ENCODE data around the gene CRTC2. TPM values are rescaled to one million over a fixed set of nuclear protein-coding genes. Genes with fewer than 3 reads are reported as not detected.
A peak's percentile ranks its signal among the peaks of the same experiment; 100 is the strongest.

The CRTC2 gene
- total RNA-seq, 2 experiments from 2014 or later: 107 TPM

DNA sequence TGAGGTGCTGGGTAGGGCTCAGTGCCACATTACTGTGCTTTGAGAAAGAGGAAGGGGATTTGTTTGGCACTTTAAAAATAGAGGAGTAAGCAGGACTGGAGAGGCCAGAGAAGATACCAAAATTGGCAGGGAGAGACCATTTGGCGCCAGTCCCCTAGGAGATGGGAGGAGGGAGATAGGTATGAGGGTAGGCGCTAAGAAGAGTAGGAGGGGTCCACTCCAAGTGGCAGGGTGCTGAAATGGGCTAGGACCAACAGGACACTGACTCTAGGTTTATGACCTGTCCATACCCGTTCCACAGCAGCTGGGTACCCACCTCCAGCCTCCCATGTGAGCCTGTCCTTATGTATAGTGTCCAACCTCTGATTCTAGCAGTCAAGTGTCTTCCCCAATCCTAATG, 1.0 kb upstream of the CRTC2 start:
- DNase-seq: no peak
- ChIA-PET CTCF (interaction anchor here (1.6 to 6.0 kb wide), 2 partner anchors 8 to 14 kb away, joined by 5 to 51 read pairs; partner anchors contain the start of genes CREB3L4 and DENND4B), POLR2A (interaction anchor here (0.7 to 7.3 kb wide), 5 partner anchors 7 to 37 kb away, joined by 3 to 112 read pairs (median 20); partner anchors contain the start of genes CREB3L4, DENND4B and GATAD2B)
- Mint-ChIP-seq H3K27ac (no peak overlapping the region), H3K9me3 (no peaks in the 10 kb centered on the region), H3K4me1 (peaks cover 62% of the 10 kb centered on the region), H3K36me3 (ENCODE audit: low read depth) (peaks cover 34% of the 10 kb centered on the region), H3K4me3 (no peak overlapping the region), H3K27me3 (no peaks in the 10 kb centered on the region)

DNA sequence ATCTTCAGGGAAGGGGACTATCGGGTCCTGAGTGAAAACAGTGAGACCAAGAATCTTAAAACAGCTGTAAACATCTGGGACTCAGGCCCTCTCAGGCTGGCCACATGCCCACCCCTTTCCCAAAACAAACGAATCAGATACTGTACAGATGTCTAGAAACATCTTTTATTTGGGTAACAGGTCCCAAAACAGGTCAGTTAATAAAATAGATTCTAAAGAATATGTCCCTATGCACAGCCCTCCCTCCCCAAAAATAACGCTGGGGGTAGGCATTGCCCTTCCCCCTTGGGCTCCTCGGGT, 499 bp upstream of the CRTC2 start:
- no peaks in the 10 kb centered on the region for H3K27me3 Mint-ChIP-seq
- peaks cover 63% of the 10 kb centered on the region for H3K4me1 Mint-ChIP-seq
- ChIA-PET CTCF (interaction anchor here (1.3 to 6.0 kb wide), 3 partner anchors 8 to 28 kb away, joined by 5 to 51 read pairs (median 5); partner anchors contain the start of genes CREB3L4 and DENND4B), POLR2A (interaction anchor here (0.7 to 7.3 kb wide), 7 partner anchors 8 to 175 kb away, joined by 3 to 112 read pairs (median 20); partner anchors contain the start of genes CREB3L4, DENND4B, GATAD2B and JTB)
- H3K4me3 Mint-ChIP-seq: peak overlapping the region; percentile 96
- peak overlapping the region; percentile 95 for H3K27ac Mint-ChIP-seq
- H3K36me3 Mint-ChIP-seq (ENCODE audit: low read depth): peaks cover 40% of the 10 kb centered on the region
- no peaks in the 10 kb centered on the region for H3K9me3 Mint-ChIP-seq
- no peak for DNase-seq

DNA sequence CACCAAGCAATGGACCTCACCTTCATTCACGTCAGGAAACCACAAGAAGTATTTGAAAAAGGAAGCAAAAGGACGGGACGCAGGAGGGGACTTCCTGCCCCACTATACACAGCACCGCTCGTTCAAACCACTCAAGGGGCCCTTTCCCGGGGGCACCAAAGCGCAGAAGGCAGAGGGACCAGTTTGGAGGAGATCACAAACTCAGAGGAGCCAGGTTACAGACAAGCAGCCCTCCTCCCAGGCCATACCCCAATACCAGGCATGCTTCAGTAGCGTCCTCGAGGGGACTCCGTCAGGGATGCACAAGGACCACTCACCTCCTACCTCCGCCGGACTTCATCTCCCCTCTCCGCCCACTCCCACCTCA, 685 bp downstream of the CRTC2 start:
- H3K27ac Mint-ChIP-seq: peak overlapping the region; percentile 95
- peaks cover 61% of the 10 kb centered on the region for H3K4me1 Mint-ChIP-seq
- peak; percentile 55 for DNase-seq
- POLR2A ChIA-PET: interaction anchor here (0.6 to 7.3 kb wide), 10 partner anchors 9 to 380 kb away, joined by 3 to 112 read pairs (median 8); partner anchors contain the start of genes CREB3L4, DENND4B, GATAD2B and JTB
- H3K4me3 Mint-ChIP-seq: peak overlapping the region; percentile 96
- H3K9me3 Mint-ChIP-seq: no peaks in the 10 kb centered on the region
- H3K36me3 Mint-ChIP-seq (ENCODE audit: low read depth): peaks cover 47% of the 10 kb centered on the region
- CTCF ChIA-PET: interaction anchor here (1.3 to 6.0 kb wide), 4 partner anchors 9 to 29 kb away, joined by 5 to 51 read pairs (median 10); partner anchors contain the start of genes CREB3L4, DENND4B and RAB13
- H3K27me3 Mint-ChIP-seq: no peaks in the 10 kb centered on the region

DNA sequence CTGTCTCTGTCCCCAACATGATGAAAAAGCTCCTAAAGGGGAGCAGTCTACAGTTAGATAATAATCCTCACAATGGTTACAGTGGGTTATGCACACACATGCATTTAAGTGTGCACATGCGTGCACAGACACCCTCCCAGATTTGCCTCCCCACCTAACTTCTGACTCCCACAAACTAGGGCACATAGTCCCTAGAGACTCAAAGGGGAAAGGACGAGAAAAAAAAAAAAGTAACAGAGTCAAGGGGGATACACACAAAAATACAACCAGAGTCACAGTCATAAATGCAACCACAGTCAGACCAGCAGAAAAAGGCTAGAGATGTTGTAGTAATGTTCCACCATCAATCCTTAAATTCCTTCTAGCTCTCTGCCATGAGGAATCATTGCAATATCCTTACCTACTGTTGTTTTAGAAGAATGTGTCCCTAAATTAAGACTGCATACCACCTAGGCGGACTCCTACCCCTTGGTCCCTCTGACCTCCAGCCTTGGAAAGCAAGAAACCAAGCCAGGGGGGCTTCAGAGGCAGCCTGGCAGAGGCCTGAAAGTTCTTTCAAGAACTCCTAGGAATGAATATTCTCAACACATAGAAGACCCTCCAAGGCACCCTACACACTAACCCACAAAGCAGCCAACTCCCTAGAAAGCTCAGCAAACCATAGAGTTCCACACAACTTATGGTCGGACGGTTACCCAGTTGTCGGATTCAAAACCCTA, 1.3 kb downstream of the CRTC2 start:
- Mint-ChIP-seq H3K36me3 (ENCODE audit: low read depth) (peaks cover 49% of the 10 kb centered on the region), H3K4me3 (peak overlapping the region; percentile 96), H3K27ac (peak overlapping the region; percentile 95), H3K4me1 (peaks cover 55% of the 10 kb centered on the region), H3K27me3 (no peaks in the 10 kb centered on the region), H3K9me3 (no peaks in the 10 kb centered on the region)
- POLR2A ChIA-PET: interaction anchor here (0.6 to 7.3 kb wide), 9 partner anchors 9 to 379 kb away, joined by 3 to 112 read pairs (median 11); partner anchors contain the start of genes CREB3L4, DENND4B, GATAD2B and JTB
- CTCF ChIA-PET: interaction anchor here (1.4 to 6.0 kb wide), 4 partner anchors 10 to 35 kb away, joined by 5 to 51 read pairs (median 10); partner anchors contain the start of genes CREB3L4, DENND4B and RAB13
- DNase-seq: no peak

DNA sequence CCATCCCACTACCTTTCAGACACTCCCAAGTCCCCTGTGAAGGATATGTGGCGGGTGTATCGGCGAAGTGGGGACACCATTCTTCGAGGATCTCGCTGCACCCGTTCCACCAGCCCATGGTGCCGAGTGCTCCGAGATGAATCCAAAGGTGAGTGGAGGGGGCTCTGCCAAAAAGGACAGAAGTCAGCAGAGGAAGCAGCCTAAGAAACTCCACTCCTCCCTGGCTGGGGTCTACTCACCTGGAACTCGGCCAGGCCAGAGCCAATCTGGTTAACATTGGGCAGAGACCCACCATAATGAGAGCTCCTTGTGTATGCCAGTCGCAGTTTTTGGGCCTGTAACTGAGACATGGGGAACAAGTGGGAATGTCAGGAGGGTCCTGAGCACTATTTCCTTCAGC, 3.6 kb downstream of the CRTC2 start:
- Mint-ChIP-seq H3K4me3 (no peak overlapping the region), H3K27me3 (no peaks in the 10 kb centered on the region), H3K4me1 (peaks cover 44% of the 10 kb centered on the region), H3K9me3 (no peaks in the 10 kb centered on the region), H3K27ac (no peak overlapping the region), H3K36me3 (ENCODE audit: low read depth) (peaks cover 59% of the 10 kb centered on the region)
- POLR2A ChIA-PET: interaction anchor here (0.7 to 7.3 kb wide), 4 partner anchors 8 to 35 kb away, joined by 3 to 112 read pairs (median 44); partner anchors contain the start of genes CREB3L4, DENND4B and SLC39A1
- DNase-seq: no peak
- CTCF ChIA-PET: interaction anchor here (6.0 kb wide), 1 partner anchor 9 kb away, joined by 51 read pairs; the partner anchor contains the start of gene DENND4B

DNA sequence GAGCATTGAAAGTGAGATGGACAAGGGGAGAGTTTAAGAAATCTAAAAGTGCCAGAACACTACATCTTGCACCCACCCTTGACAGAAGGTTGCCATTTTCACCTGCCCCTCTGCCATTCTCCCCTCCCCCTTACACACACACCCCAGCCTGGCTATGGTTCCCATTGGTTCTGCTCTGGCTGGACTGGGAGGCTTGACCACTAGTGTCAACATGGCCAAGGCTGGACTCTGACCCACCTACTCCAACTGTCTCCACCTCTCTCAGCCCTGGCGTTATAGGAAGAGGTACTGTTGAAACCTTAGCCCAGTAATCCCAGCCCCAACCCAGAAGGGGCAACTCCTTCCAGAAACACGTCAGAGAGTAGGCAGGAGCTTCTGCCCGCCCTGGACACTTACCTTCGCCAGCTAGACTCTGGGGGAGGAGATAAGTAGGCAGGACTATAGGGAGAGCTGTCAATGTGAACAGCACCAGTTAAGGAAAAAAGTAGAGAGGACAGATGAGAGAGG, 4.5 kb downstream of the CRTC2 start:
- Mint-ChIP-seq H3K4me1 (peaks cover 37% of the 10 kb centered on the region), H3K9me3 (no peaks in the 10 kb centered on the region), H3K4me3 (no peak overlapping the region), H3K27ac (peak overlapping the region; percentile 44), H3K36me3 (ENCODE audit: low read depth) (peaks cover 61% of the 10 kb centered on the region), H3K27me3 (no peaks in the 10 kb centered on the region)
- ChIA-PET POLR2A (interaction anchor here (0.6 to 7.3 kb wide), 5 partner anchors 8 to 36 kb away, joined by 3 to 112 read pairs (median 3); partner anchors contain the start of genes CREB3L4, DENND4B and SLC39A1), CTCF (interaction anchor here (1.1 to 6.0 kb wide), 2 partner anchors 8 to 33 kb away, joined by 3 to 51 read pairs; partner anchors contain the start of genes DENND4B and RAB13)
- DNase-seq: no peak

DNA sequence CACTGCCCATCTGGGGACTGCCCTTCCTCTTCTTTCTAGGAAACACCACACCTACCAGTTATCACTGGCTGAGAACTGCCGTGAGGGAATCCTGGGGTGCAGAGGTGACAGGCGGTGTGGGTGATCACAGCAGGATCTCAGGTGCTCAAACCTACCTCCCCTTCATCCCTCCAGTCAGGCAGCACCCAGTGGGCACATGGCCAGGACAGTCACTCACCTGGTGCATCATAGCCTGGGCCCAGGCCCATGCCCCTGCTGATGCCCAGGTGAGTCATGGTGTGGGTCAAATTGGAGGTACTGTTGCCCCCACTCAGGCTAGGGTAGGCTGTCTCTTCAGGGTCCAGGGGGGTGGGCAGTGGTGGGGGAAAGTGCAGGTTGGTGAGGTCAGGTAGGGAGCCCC, 6.6 kb downstream of the CRTC2 start:
- Mint-ChIP-seq H3K4me1 (peaks cover 32% of the 10 kb centered on the region), H3K4me3 (no peak overlapping the region), H3K27me3 (no peaks in the 10 kb centered on the region), H3K9me3 (no peaks in the 10 kb centered on the region), H3K27ac (no peak overlapping the region), H3K36me3 (ENCODE audit: low read depth) (peaks cover 65% of the 10 kb centered on the region)
- DNase-seq: no peak
- CTCF ChIA-PET: no interaction called here
- POLR2A ChIA-PET: no interaction called here

DNA sequence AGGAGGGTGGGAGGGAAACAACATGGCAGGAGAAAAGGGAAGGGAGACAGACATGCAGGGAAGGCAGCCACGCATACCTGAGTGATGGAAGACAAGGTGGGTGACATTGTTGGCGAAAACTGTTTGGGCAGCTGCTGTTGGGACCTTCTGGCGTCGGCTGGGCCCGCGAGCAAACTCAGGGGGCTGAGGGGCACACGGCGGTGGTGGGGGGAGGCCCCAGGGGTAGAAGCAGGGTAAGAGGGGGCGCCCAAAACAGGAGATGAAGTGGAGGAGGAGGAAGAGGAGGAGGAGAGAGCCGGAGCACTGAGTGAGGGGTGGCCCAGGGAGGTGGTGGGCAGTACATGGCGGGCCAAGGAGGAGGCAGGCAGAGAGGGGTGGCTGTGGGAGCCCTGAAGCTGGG, 7.2 kb downstream of the CRTC2 start:
- H3K4me1 Mint-ChIP-seq: peaks cover 28% of the 10 kb centered on the region
- H3K27me3 Mint-ChIP-seq: no peaks in the 10 kb centered on the region
- ChIA-PET CTCF (interaction anchor here (1.0 kb wide), 1 partner anchor 36 kb away, joined by 3 read pairs; no protein-coding TSS in a partner anchor), POLR2A (interaction anchor here (0.6 to 1.3 kb wide), 3 partner anchors 11 to 28 kb away, joined by 3 read pairs; partner anchors contain the start of gene JTB)
- DNase-seq: no peak
- H3K27ac Mint-ChIP-seq: no peak overlapping the region
- no peak overlapping the region for H3K4me3 Mint-ChIP-seq
- H3K9me3 Mint-ChIP-seq: no peaks in the 10 kb centered on the region
- H3K36me3 Mint-ChIP-seq (ENCODE audit: low read depth): peaks cover 66% of the 10 kb centered on the region

DNA sequence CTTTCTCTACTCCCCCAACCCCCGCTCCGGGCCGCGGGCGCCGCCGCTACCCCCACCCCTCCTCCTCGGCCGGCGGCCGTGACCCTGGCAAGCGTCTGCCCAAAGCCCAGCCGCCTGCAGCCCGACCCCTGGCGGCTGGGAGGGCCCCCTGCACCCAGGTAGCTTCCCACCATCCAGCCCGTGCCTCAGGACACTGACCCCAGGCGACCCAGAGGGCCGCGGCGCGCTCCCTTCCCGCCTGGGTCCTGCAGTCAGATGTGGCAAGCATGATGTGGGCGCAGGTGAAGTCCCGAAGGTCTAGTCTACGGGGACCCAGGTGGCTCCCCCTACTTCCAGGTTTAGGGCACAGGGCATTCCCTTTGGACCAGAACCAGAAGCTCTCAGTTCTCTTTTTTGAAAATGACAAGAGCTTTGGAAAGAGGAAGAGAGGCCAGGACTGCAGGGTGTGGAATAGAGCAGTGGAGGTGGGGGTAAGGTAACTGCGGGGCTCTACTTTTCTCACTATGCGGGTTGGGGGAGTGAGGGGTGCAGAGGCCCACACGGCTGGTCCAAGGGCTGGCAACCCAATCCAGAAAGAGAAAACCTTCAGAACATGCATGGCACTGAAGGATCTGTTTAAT, 11.7 kb downstream of the CRTC2 start, which contains the start of gene DENND4B:
DENND4B (minus strand) TSS at position 97 of the 620 bp plus-strand sequence. CDS start 2,344 bp downstream, outside the sequence.
- CTCF ChIA-PET: interaction anchor here (0.6 to 4.7 kb wide), 21 partner anchors 10 to 302 kb away, joined by 3 to 52 read pairs (median 5); partner anchors contain the start of genes CREB3L4, CRTC2, GATAD2B and JTB

DNA sequence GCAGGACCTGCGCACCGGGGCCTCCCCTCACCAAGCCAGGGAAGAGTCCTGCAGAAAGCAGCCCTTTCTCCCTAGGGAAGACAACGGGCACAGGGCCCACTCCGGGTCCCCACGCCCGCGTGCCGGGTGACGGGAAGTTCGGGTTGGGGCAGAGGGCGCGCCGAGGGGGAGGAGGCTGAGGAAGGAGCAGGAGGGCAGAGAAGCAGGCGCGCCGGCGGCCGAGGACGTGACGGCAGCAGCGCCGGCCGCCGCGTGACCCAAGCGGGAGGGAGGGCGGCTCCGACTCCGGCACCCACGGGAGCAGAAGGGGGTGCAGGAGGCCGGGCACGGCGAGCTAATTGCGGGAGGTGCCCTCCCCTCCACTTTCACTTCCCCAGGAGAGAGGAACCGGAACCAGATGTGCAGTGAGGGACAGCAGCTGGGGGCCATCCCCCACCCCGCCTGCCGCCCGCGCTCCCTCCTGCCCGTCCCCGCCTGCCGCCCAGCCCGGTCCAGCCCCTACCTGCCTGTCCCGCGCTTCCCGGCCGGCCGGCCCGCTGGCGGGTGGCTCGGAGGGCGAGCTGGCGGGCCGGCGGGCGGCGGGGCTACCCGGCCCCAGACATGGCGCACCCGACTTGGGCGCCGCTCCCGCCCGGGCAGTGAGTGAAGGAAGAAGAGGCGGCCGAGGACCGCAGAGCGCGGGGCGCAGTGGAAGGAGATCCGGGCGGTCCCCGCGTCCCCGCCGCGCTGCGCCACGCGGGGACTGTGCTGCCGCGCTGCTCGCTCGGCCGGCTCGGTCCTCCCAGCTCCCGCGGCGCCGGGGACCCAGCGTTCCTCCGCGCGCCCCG, 12.4 kb downstream of the CRTC2 start:
- DNase-seq: peak; percentile 82
- Mint-ChIP-seq H3K4me1 (peaks cover 37% of the 10 kb centered on the region), H3K27me3 (no peaks in the 10 kb centered on the region), H3K36me3 (ENCODE audit: low read depth) (peaks cover 75% of the 10 kb centered on the region), H3K27ac (peak overlapping the region; percentile 99), H3K9me3 (no peaks in the 10 kb centered on the region), H3K4me3 (peak overlapping the region; percentile 92)
- ChIA-PET POLR2A (interaction anchor here (0.8 to 6.9 kb wide), 25 partner anchors 8 to 410 kb away, joined by 3 to 165 read pairs (median 8); partner anchors contain the start of genes CREB3L4, CRTC2, GATAD2B and JTB), CTCF (interaction anchor here (0.6 to 4.7 kb wide), 21 partner anchors 11 to 301 kb away, joined by 3 to 52 read pairs (median 5); partner anchors contain the start of genes CREB3L4, CRTC2, GATAD2B and JTB)

More for the DNA sequence above, 11.7 kb downstream of the CRTC2 start, which contains the start of gene DENND4B:
- Mint-ChIP-seq H3K4me1 (peaks cover 35% of the 10 kb centered on the region), H3K9me3 (no peaks in the 10 kb centered on the region), H3K27me3 (no peaks in the 10 kb centered on the region), H3K4me3 (peak within 1 kb of the TSS; percentile 92), H3K27ac (peak within 1 kb of the TSS; percentile 99), H3K36me3 (ENCODE audit: low read depth) (peaks cover 75% of the 10 kb centered on the region)
- DNase-seq: peak; percentile 77
- POLR2A ChIA-PET: interaction anchor here (0.6 to 6.9 kb wide), 23 partner anchors 9 to 411 kb away, joined by 3 to 165 read pairs (median 11); partner anchors contain the start of genes CREB3L4, CRTC2, GATAD2B and JTB

DNA sequence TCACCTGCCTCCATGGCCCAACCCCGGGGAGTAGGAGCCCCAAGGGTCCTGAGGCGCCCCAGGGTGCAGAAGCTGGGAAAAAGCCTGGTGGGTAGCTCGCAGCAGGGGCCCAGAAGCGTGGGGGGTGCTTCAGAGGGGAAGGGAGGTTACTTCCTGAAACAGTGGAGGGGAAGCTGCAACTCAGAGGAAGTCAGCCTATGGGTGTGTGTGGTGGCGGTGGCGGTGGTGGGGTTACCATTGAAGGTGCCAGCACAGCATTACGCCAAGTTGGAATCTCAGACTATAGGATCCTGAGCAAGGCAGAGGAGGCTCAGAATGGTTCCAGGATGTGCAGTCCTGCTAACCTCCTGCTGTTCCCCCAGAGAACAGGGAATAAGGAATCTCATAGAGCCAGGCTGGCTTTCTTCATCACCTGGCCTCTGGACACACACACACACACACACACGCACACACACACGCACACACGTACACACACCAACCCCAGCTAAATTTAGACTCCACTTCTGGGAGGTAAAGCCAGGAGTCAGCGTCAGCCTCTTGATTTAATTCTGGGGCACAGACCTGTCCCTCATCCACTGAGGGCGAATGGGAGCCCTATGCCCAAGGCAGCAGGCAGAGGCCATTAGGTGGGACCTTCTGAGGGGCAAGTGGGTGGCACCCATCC, 13.1 kb downstream of the CRTC2 start:
- no peaks in the 10 kb centered on the region for H3K9me3 Mint-ChIP-seq
- H3K4me3 Mint-ChIP-seq: peak overlapping the region; percentile 92
- peak; percentile 91 for DNase-seq
- POLR2A ChIA-PET: interaction anchor here (0.7 to 6.9 kb wide), 29 partner anchors 9 to 413 kb away, joined by 3 to 165 read pairs (median 7); partner anchors contain the start of genes CHTOP, CREB3L4, CRTC2 and GATAD2B
- CTCF ChIA-PET: interaction anchor here (0.7 to 4.7 kb wide), 18 partner anchors 11 to 212 kb away, joined by 3 to 52 read pairs (median 4); partner anchors contain the start of genes CREB3L4, CRTC2, GATAD2B and JTB
- no peaks in the 10 kb centered on the region for H3K27me3 Mint-ChIP-seq
- H3K4me1 Mint-ChIP-seq: peaks cover 39% of the 10 kb centered on the region
- H3K27ac Mint-ChIP-seq: peak overlapping the region; percentile 99
- peaks cover 75% of the 10 kb centered on the region for H3K36me3 Mint-ChIP-seq (ENCODE audit: low read depth)
